Colonic mucosa (tissue), 4 donors: ENCODE data around the gene SPPL2A. TPM values are rescaled to one million over a fixed set of nuclear protein-coding genes. Genes with fewer than 3 reads are reported as not detected.

ENCODE experiments used
- DNase-seq: peaks from one replicate; pipeline ENCODE4 v3.0.0-alpha.2; 2020
- H3K27ac ChIP-seq: fragments of 200-600 bp; one replicate; pipeline ENCODE4 v1.8.0; 2021
- H3K27me3 ChIP-seq: fragments of 200-600 bp; one replicate; pipeline ENCODE4 v1.8.0; 2021
- H3K36me3 ChIP-seq: fragments of 200-600 bp; one replicate; pipeline ENCODE4 v1.8.0; 2021
- H3K4me1 ChIP-seq: fragments of 200-600 bp; one replicate; pipeline ENCODE4 v1.8.0; 2021; ENCODE audit warnings: mild to moderate bottlenecking
- H3K4me3 ChIP-seq: fragments of 200-600 bp; one replicate; pipeline ENCODE4 v1.8.0; 2021
- H3K9ac ChIP-seq, 2 donors: one replicate each; pipeline ENCODE4 v1.7.0; 2013; ENCODE audit warnings: control low read depth in 2 of 2, low read depth in 2 of 2, low read length in 2 of 2
- H3K9me3 ChIP-seq: fragments of 200-600 bp; one replicate; pipeline ENCODE4 v1.8.0; 2021
- CTCF ChIP-seq: fragments of 200-600 bp; IDR thresholded peaks from one replicate; pipeline ENCODE4 v1.8.0; 2022; ENCODE audit warnings: antibody characterized with exemption, mild to moderate bottlenecking
- intact Hi-C: fragments of 100-400 bp; cut with DNase I; formaldehyde crosslinking; loops from one replicate; pipeline ENCODE4 v1.14.1; 2022
- total RNA-seq, 2 donors: library from RNA; stranded (reverse); fragmentation: NEBNext Ultra II Directional in 1 of 2; extraction: Animal tissue kit (Norgen Biotek cat#: 25700) in 1 of 2; gene quantifications; one replicate each; pipeline ENCODE4 v1.2.1, GENCODE V29; 2021
- donor health status: healthy.
- donor health status: DM: no; HTN: no; CAD: no.
- donor health status: DM: no; HTN: no; CAD: no.

SPPL2A gene
- total RNA-seq, 2 donors from 2014 or later, result 190 to 308 TPM

DNA sequence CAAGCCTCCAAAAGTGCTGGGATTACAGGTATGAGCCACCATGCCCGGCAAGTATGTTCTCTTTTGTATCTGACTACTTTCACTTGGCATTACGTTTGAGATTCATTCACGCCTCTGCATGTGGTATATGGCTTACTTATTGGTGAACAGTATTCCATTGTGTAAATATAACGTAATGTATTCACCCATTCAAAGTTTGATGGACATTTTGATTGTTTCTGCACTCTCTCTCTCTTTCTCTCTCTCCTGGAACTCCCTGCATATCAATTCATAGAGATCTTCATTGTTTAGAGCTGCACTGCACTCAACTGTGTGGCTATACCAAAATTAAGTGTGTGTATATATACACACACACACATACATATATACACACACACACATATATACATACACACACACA, 30.4 kb downstream of the SPPL2A start:
- intact Hi-C loops, result no loop called here
- Histone ChIP-seq H3K27ac (no peak overlapping the region), H3K4me3 (no peak overlapping the region), H3K4me1 (no peaks in the 10 kb centered on the region), H3K27me3 (no peaks in the 10 kb centered on the region), H3K9me3 (no peaks in the 10 kb centered on the region), H3K9ac (no peak overlapping the region), H3K36me3 (peaks cover 17% of the 10 kb centered on the region)
- no peak for DNase-seq
- TF ChIP-seq CTCF, result no peak

DNA sequence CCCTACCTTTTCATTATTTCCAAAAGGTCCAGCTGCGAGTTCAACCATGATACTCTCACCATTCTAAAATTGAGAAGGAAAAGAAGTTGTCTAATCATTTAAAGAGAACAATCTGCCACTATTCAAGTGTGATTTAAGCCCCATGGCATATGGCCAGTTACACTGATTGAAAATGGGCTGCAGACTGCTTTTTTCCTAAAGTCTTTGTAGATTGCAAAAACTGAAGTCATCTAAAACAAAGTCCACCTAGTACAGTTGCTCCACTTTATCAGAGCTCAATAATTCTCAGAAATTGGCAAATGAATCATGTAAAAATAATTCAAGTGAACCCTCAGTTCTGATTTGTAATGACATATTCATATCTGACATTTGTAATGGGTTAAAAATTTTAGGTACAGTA, 39.2 kb downstream of the SPPL2A start:
- no peaks in the 10 kb centered on the region for H3K4me1 ChIP-seq
- no peak overlapping the region for H3K4me3 ChIP-seq
- no peaks in the 10 kb centered on the region for H3K9me3 ChIP-seq
- H3K9ac ChIP-seq, result no peak overlapping the region
- H3K27ac ChIP-seq, result no peak overlapping the region
- intact Hi-C loops, result no loop called here
- no peaks in the 10 kb centered on the region for H3K27me3 ChIP-seq
- H3K36me3 ChIP-seq, result peaks cover 14% of the 10 kb centered on the region
- DNase-seq, result no peak
- no peak for TF ChIP-seq CTCF

DNA sequence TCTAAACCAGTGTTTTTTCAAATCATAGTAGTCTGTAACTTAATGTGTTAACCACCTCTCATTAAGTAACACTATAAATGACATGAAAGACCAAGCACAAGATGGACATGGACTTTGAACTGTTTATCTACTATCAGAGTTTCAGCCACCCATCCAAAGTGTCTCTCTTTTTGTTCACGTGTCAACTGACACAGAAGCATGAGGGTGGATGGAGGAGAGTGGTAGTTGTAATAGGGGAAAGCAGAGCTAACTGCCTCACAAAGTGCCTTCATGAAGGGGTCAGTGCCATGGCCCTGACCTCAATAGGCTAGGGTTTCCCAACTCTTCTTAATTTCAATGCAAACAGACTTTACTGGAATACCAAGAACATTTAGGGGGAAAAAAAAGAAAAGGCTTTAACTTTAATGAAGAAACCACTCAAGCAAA, 46.8 kb downstream of the SPPL2A start:
- no peak overlapping the region for H3K4me3 ChIP-seq
- H3K9ac ChIP-seq, result no peak overlapping the region
- no peaks in the 10 kb centered on the region for H3K27me3 ChIP-seq
- DNase-seq, result no peak
- H3K27ac ChIP-seq, result no peak overlapping the region
- H3K36me3 ChIP-seq, result peaks cover 5% of the 10 kb centered on the region
- H3K9me3 ChIP-seq, result no peaks in the 10 kb centered on the region
- intact Hi-C loops, result no loop called here
- H3K4me1 ChIP-seq, result no peaks in the 10 kb centered on the region
- TF ChIP-seq CTCF, result no peak

DNA sequence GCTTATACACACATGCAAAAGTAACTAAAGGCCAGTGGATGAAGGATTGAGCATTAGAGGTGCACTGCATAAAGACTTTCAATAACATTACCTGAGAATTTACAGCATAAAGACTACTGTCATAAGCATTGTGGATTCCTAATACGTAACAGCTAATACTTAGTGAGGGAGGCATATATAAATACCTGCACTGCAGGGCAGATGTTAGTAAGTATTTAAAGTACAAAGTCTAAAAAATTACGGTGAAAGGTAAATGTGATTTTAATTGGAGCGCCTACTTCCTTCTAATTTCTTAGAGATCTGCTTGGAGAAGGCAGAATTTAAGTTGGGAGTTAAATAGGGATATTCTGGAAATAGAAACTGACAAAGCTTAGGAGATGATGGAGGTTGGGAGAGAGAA, 53.5 kb downstream of the SPPL2A start:
- TF ChIP-seq CTCF, result no peak
- H3K36me3 ChIP-seq, result no peaks in the 10 kb centered on the region

GRCh38 chr15:50710585-50710984, 54.9 kb downstream of the SPPL2A start:
- no peak for DNase-seq
- Histone ChIP-seq H3K36me3 (no peaks in the 10 kb centered on the region), H3K9ac (no peak overlapping the region), H3K4me1 (no peaks in the 10 kb centered on the region), H3K27ac (no peak overlapping the region), H3K4me3 (no peak overlapping the region), H3K9me3 (no peaks in the 10 kb centered on the region), H3K27me3 (no peaks in the 10 kb centered on the region)
- intact Hi-C loops, result no loop called here
- TF ChIP-seq CTCF, result no peak

More for the DNA sequence above, 53.5 kb downstream of the SPPL2A start:
- Histone ChIP-seq H3K4me3 (no peak overlapping the region), H3K4me1 (no peaks in the 10 kb centered on the region), H3K27ac (no peak overlapping the region), H3K9ac (peak overlapping the region in 1 of 2 donors; percentile 34), H3K27me3 (no peaks in the 10 kb centered on the region), H3K9me3 (no peaks in the 10 kb centered on the region)
- intact Hi-C loops, result no loop called here
- no peak for DNase-seq
